RWPE2 (cell line): Measurements from ENCODE around the gene GARIN5A.

Experiments
- ATAC-seq: fragments of 200-7000 bp; cut with Tn5 transposase; 3 replicates; pipeline ENCODE4 v1.9.1; 2021; ENCODE audit warnings: low read depth
- DNase-seq: peaks from one replicate; pipeline ENCODE4 v3.0.0-alpha.2; 2020; ENCODE audit warnings: low spot score
- H3K27ac ChIP-seq: fragments of 450-650 bp; 2 replicates; pipeline ENCODE4 v1.5.1; 2017; ENCODE audit warnings: mild to moderate bottlenecking; ENCODE audit not compliant: poor library complexity, severe bottlenecking
- H3K27me3 ChIP-seq: fragments of 250-450 bp; sonication (Bioruptor Pico); 2 replicates; pipeline ENCODE4 v1.5.1; 2021; ENCODE audit warnings: mild to moderate bottlenecking, moderate library complexity; ENCODE audit not compliant: insufficient read depth, poor library complexity, severe bottlenecking
- H3K36me3 ChIP-seq: fragments of 250-450 bp; sonication (Bioruptor Pico); 2 replicates; pipeline ENCODE4 v1.5.1; 2020; ENCODE audit warnings: low read depth, mild to moderate bottlenecking, moderate library complexity
- H3K4me1 ChIP-seq: fragments of 250-450 bp; sonication (Bioruptor Pico); 2 replicates; pipeline ENCODE4 v1.5.1; 2021; ENCODE audit warnings: mild to moderate bottlenecking, moderate library complexity; ENCODE audit not compliant: insufficient read depth, poor library complexity, severe bottlenecking
- H3K4me3 ChIP-seq: fragments of 250-450 bp; sonication (Bioruptor Pico); 2 replicates; pipeline ENCODE4 v1.5.1; 2021; ENCODE audit warnings: mild to moderate bottlenecking, moderate library complexity; ENCODE audit not compliant: severe bottlenecking
- H3K9me3 ChIP-seq: fragments of 250-450 bp; sonication (Bioruptor Pico); 2 replicates; pipeline ENCODE4 v1.5.1; 2021; ENCODE audit warnings: mild to moderate bottlenecking, moderate library complexity; ENCODE audit not compliant: severe bottlenecking
- TF ChIP-seq, protein P1 (sequence below): fragments of 450-650 bp; IDR thresholded peaks from one replicate; pipeline ENCODE4 v1.5.1; 2017; ENCODE audit warnings: mild to moderate bottlenecking, moderate library complexity; ENCODE audit not compliant: poor library complexity, severe bottlenecking

Gene GARIN5A

DNA sequence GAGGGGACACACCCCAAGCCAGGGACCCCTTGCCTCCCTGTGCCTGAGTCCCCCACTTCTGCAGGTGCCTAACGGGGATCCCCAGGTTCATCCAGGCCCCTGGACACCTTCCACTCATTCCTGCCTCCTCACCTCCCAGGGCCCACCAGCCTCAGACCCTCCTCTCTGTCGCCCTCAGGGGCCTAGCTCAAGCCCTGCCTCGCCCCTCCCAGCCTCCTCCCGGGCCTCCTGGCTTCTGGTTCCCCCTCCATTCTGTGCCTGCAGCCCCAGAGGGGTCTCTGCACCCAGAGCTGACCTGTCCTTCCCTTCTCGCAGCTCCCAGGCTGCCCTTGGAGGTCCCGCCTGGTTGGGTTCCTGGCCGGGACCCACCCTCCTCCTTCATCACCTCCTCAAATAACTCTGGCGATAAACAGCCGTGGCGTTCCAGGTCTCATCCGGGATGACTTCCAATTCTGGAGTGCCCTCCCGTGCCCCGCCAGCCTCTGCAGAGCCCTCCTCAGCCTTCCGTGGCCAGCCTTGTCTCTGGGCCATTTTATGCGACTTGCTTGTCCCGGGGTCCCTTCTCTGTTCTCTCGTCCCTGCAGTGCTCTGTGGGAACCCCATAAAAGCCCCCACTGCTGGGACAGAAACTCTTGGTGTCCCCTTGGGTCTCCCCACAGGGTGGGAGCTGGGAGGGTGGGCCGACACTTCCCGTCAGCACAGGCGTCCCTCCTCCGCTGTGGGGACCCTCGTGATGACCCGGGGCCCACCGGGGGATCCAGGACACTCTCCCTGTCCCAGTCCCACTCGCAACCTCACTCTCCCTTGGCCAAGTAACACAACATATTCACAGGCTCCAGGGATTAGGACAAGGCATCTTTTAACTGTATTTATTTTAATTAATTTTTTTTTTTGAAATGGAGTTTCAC lies 25.2 kb upstream of the GARIN5A start:
- TF ChIP-seq, protein P1, sequence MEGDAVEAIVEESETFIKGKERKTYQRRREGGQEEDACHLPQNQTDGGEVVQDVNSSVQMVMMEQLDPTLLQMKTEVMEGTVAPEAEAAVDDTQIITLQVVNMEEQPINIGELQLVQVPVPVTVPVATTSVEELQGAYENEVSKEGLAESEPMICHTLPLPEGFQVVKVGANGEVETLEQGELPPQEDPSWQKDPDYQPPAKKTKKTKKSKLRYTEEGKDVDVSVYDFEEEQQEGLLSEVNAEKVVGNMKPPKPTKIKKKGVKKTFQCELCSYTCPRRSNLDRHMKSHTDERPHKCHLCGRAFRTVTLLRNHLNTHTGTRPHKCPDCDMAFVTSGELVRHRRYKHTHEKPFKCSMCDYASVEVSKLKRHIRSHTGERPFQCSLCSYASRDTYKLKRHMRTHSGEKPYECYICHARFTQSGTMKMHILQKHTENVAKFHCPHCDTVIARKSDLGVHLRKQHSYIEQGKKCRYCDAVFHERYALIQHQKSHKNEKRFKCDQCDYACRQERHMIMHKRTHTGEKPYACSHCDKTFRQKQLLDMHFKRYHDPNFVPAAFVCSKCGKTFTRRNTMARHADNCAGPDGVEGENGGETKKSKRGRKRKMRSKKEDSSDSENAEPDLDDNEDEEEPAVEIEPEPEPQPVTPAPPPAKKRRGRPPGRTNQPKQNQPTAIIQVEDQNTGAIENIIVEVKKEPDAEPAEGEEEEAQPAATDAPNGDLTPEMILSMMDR = no peak
- no peak overlapping the region for H3K27ac ChIP-seq
- H3K27me3 ChIP-seq = no peaks in the 10 kb centered on the region
- no peaks in the 10 kb centered on the region for H3K9me3 ChIP-seq
- H3K4me3 ChIP-seq = no peak overlapping the region
- no peaks in the 10 kb centered on the region for H3K36me3 ChIP-seq
- no peak for ATAC-seq
- no peaks in the 10 kb centered on the region for H3K4me1 ChIP-seq
- no peak for DNase-seq

DNA sequence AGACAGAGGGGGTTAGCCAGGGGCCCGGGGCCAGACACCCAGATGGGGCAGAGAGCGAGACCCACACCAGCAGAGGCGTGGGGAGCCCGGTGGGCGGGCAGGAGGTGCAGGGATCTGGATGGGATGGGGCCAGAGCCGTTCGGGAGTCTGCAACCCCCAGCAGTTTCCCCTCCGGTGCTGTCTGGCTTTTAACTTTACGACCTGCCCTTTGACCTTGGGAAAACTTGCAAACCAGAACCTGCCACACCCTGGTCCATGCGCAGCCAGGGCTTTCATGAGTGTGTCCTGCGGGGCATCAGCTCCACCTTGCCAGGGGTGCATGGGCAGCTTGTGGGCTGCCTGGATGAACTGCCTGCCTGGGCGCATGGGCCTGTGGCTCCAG lies 24.5 kb upstream of the GARIN5A start:
- H3K27ac ChIP-seq = no peak overlapping the region

DNA sequence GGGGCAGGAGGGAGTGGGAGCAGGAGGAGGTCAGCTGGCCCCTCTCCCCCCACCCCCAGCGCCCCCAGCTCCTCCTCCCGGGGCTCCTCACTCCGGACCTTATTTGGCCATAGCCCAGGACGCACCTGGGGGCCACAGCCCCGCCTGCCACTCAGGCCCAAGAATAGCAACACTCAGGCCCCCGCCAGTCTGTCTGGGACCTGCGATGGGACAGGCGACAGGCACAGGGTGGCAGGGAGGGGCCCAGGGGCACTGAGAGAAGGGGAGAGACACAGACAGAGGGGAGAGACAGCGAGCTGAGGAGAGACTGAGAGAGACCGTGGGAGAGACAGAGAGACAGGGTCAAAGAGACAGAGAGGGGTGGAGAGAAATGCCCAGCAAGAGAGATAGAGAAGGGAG lies 24.1 kb upstream of the GARIN5A start:
- H3K36me3 ChIP-seq = no peaks in the 10 kb centered on the region
- H3K4me3 ChIP-seq = no peak overlapping the region
- ATAC-seq (no peak), DNase-seq (no peak)
- no peaks in the 10 kb centered on the region for H3K27me3 ChIP-seq
- H3K9me3 ChIP-seq = no peaks in the 10 kb centered on the region
- H3K27ac ChIP-seq = no peak overlapping the region
- no peaks in the 10 kb centered on the region for H3K4me1 ChIP-seq
- TF ChIP-seq, protein P1 = no peak

More for the DNA sequence above, 24.5 kb upstream of the GARIN5A start:
- Histone ChIP-seq H3K4me3 (no peak overlapping the region), H3K27me3 (no peaks in the 10 kb centered on the region), H3K4me1 (no peaks in the 10 kb centered on the region), H3K9me3 (no peaks in the 10 kb centered on the region), H3K36me3 (no peaks in the 10 kb centered on the region)
- ATAC-seq (no peak; the same call in 2 of the 3 replicates), DNase-seq (no peak)
- TF ChIP-seq, protein P1 = no peak

DNA sequence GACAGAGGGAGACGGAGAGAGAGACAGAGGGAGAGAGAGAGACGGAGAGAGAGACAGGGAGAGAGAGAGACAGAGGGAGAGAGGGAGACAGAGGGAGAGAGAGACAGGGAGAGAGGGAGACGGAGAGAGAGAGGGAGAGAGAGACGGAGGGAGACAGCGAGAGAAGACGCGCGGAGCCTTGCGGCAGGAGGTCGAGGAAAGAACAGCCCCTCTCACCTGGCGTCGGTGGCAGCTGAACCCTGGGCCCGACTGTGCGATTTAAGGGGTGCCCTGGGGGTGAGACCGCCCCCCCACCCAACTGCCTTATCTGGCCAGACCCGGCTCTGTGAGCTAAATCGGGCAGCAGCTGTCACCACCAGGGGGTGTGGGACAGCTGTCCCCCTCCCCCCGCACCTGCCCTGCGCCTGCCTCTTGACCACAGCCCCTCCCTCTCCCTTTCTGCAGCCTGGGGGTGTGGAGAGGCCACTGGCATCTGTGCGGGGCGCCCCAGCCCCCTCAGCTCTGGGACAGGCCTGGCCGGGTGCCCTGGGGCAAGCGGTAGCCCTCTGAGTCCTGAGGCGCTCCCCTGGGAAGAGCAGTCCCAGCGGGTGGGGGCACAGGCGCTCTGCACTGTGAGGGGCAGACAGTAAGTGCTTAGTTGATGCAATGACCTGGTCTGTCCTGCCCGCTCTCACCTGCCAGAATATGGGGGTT lies 23.6 kb upstream of the GARIN5A start:
- Histone ChIP-seq H3K27me3 (no peaks in the 10 kb centered on the region), H3K4me1 (no peaks in the 10 kb centered on the region), H3K27ac (no peak overlapping the region), H3K4me3 (no peak overlapping the region), H3K9me3 (no peaks in the 10 kb centered on the region), H3K36me3 (no peaks in the 10 kb centered on the region)
- DNase-seq = no peak
- 0 out of 3 replicates have a peak, but pooled peaks have one; percentile 17 for ATAC-seq
- TF ChIP-seq, protein P1 = no peak
